CMK (cell line): ENCODE measurements around the gene IFNA4.

Experiments used
- DNase-seq: peaks from one replicate; pipeline ENCODE4 v3.0.0-alpha.2; 2010; ENCODE audit warnings: low read depth

IFNA4 gene

DNA sequence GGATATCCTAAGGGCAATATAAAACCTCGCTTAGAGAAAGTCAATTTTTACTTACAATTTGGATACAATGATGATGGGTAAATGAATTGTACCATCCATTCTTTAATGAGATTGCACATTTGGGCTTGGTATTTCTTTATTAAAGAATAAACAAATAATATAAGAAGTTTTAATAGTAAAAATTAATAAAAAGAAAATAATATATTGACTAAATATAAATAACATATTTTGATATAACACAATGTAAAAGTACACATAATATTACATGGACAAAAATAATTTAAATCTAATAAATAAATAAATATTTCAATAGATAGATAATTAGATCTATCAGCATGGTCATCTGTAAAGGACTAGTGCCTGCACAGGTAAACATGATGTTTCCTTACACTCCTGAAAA, 21.9 kb downstream of the IFNA4 start:
- DNase-seq = no peak

DNA sequence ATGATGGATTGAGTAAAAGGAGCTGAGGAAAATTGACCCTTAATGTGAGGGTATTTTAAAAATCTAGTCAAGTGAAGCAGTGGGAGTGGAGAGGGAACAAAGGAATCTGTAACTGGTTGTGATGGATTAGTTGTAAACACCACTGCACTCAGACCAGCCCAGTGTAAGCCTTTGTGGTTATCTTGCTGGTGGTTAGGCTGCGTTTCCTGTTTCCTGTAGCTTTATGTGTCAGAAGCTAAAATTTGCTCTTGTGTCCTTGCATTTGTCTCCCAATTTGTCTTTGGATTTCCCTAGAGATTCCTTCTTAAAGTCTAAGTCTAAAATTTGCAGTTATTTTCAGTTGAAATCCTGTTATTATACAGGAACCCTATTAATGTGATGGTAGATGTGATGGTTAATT, 27.2 kb downstream of the IFNA4 start:
- no peak for DNase-seq

DNA sequence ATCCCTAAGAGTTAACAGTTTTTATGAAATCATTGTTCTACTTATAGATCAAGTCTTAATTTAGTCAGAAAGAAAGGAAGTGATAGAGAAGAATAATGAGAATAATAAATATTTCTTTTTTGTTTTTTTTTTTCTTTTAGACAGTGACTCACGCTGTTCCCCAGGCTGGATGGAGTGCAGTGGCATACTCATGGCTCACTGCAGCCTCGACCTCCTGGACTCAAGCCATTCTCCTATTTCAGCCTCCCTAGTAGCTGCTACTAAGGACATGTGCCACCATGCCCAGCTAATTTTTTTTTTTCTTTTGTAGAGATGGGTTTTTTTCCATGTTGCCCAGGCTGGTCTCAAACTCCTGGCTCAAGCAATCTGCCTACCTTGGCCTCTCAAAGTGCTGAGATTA, 31.9 kb downstream of the IFNA4 start:
- DNase-seq = no peak

DNA sequence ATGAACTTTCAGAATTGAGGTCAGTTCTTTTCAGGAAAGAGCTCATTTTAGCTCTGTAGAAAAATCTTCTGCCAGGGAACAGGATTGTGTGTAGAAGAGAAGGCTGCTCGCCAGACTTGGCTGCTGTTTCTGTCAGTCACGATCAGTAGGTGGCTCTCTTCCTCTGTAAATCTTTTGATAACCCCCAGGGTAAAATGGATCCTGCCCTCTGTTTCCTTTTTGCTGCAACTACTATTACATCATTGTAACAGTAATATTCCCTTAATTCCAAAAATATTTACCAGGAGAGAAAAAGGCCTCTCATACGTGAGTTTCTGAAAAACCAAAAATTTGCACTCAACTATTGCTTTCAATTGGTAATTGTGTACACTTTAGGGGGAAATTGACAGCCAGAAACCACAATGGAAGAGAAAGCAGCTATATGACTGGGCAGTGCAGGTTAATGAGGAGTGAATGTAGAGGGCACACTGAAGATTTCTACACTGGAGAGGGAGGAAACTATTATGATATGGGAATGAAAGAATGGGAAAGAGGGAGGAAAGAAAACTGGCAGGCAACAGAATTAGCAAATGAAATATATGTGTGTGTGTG, 33.3 kb downstream of the IFNA4 start:
- no peak for DNase-seq

DNA sequence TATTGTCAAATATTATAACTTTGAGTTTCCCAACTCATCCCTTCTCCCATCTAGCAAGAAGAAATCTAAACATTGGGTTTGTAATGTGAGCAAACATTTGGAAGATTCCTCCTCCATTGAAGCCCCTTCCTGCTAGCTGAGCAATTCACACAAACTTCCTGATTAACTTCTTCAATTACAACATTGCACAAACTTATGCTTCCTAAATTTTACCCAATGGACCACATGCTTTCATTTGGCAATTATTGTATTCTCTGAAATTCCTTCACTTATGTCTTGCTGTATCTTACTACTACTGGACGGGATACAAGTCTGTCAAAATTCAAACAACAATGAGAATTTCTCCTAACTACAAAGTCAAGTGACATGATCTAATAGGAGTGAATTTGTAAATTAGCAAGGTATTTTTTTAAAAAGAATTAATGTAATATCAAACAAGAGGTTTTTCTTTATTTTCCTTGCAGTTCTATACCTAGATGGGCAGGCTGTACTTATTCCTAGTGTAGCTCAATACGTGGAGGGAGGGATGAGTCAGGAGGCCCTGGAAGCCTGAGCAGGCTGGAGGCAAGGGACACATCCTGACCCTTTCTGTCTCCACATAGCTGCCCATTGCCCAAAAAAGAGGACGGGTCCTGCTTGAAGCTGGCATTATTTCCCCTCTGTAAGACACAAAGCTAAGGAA, 33.9 kb downstream of the IFNA4 start:
- DNase-seq = no peak

DNA sequence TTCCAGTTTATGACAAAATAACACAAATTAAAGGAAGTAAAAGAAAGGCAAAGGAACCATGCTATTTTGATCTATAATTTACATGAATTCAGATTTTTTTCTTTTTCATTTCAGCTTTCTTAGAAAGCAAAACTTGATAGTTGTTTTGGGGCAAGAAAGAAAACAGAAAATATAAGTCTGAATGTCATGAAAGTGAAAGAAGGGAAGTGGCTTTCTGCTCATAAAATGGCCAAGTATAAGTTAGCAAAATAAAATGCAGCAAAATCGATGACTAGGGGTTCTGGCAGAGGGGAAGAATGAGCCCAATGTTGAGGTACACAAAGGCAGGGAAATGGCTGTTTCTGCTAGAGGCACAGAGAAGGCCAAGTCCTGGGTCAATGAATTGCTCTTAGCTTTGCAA, 42.8 kb downstream of the IFNA4 start:
- no peak for DNase-seq

DNA sequence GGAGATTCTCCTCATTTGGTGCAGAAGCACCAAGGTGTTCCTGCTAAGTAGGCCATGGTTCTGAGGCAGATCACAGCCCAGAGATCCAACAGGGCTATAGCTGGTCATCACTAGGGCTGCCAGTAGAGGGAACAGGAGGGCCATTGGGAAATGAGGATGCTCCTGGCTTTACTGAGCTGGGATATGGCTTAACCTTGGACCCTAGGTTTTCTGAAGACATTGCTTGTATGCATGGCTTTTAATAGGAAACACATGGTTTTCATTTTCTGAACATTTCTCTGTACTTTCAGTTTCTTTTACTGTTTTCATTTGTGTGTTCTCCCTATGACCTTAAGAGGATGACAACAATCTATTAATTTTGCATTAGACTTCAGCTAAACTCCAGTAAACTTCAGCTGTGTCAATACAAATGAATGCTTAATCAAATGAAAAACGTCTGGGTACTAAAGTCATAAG, 45.9 kb downstream of the IFNA4 start, which contains the start of gene IFNW1:
Gene IFNW1 (minus strand): TSS at position 406 of the 456 bp plus-strand sequence. CDS start 262 bp downstream, at position 144.
- DNase-seq = no peak

DNA sequence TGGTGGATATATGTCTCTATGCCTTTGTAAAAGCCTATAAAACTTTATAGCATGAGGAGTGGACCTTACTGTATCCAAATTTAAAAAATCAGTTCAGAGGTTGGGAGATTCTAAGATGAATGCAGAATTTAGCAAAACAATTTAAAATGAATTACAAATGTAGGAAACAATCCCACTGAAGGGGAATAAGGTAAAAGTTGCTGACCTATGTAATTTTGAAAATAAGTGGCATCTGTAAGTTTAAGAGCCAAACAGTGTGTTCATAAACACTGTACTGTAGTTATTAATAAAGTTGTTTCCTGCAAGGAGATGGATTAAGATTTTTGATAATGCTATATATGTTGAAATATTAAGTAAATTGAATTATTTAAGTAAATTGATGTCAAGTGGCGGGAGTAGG, 50.4 kb downstream of the IFNA4 start:
- DNase-seq = no peak
